SK-N-SH (cell line): ENCODE results near the gene ENPP7. TPM values are rescaled to one million over a fixed set of nuclear protein-coding genes. Genes with fewer than 3 reads are reported as not detected.

Source experiments
- CTCF ChIA-PET: fragments of 300-600, 350-600 bp; formaldehyde crosslinking; extraction: SDS; loops from one replicate; lab custom pipeline; 2021; lab: Yijun Ruan, JAX
- POLR2A ChIA-PET: fragments of 350-600 bp; sonication (Branson Sonifier 250); formaldehyde crosslinking; extraction: SDS; loops from one replicate; lab custom pipeline; 2020; ENCODE audit warnings: antibody characterized with exemption, inconsistent platforms; lab: Yijun Ruan, JAX
- DNase-seq: peaks from one replicate; pipeline ENCODE4 v3.0.0; 2012
- H2AFZ ChIP-seq: fragments of 200-600 bp; sonication (generic); 2 replicates; pipeline ENCODE4 v1.8.1; 2016; ENCODE audit warnings: antibody characterized with exemption, mild to moderate bottlenecking, low read depth
- H3F3A ChIP-seq: fragments of 200-600 bp; sonication (generic); replicated peaks from 2 replicates; pipeline ENCODE3; 2016; ENCODE audit warnings: antibody characterized with exemption, mild to moderate bottlenecking; ENCODE audit not compliant: insufficient read depth
- H3K27ac ChIP-seq, 2 experiments: fragments of 200-500 bp in 1 of 2; fragments of 200-600 bp in 1 of 2; sonication (Bioruptor generic) in 1 of 2; sonication (generic), shearing (Covaris generic) in 1 of 2; 2 replicates each; pipeline versions ENCODE4 v1.5.1 to v1.6.1; 2014 to 2016; ENCODE audit warnings: low read depth in 2 of 2, inconsistent platforms in 1 of 2, low read length in 1 of 2, mild to moderate bottlenecking in 1 of 2, mixed read lengths in 1 of 2
- H3K27me3 ChIP-seq: fragments of 200-600 bp; sonication (generic), shearing (Covaris generic); 2 replicates; pipeline ENCODE4 v1.6.1; 2016; ENCODE audit warnings: mixed run types; ENCODE audit not compliant: insufficient read depth
- H3K36me3 ChIP-seq, 2 experiments: fragments of 200-500 bp in 1 of 2; fragments of 200-600 bp in 1 of 2; sonication (Bioruptor generic) in 1 of 2; sonication (generic) in 1 of 2; replicated peaks in 1 of 2; 2 replicates each; pipeline versions ENCODE3 to v1.5.1; 2014 to 2016; ENCODE audit warnings: low read length in 1 of 2, mild to moderate bottlenecking in 1 of 2; ENCODE audit not compliant: insufficient read depth in 2 of 2, control insufficient read depth in 1 of 2
- H3K4me1 ChIP-seq, 2 experiments: fragments of 200-500 bp in 1 of 2; fragments of 200-600 bp in 1 of 2; sonication (Bioruptor generic) in 1 of 2; sonication (generic), shearing (Covaris generic) in 1 of 2; 2 replicates each; pipeline versions ENCODE4 v1.5.1 to v1.6.1; 2014 to 2016; ENCODE audit warnings: low read depth in 1 of 2, low read length in 1 of 2, mixed run types in 1 of 2; ENCODE audit not compliant: insufficient read depth in 2 of 2, control insufficient read depth in 1 of 2
- H3K4me2 ChIP-seq: fragments of 200-600 bp; sonication (generic), shearing (Covaris generic); 2 replicates; pipeline ENCODE4 v1.6.1; 2017; ENCODE audit warnings: mixed run types
- H3K4me3 ChIP-seq, 2 experiments: fragments of 200-500 bp in 1 of 2; fragments of 200-600 bp in 1 of 2; sonication (Bioruptor generic) in 1 of 2; sonication (generic), shearing (Covaris generic) in 1 of 2; 2 replicates each; pipeline versions ENCODE4 v1.5.1 to v1.8.1; 2014 to 2016; ENCODE audit warnings: low read depth in 2 of 2, inconsistent platforms in 1 of 2, low read length in 1 of 2, mild to moderate bottlenecking in 1 of 2, mixed read lengths in 1 of 2, moderate library complexity in 1 of 2
- H3K79me2 ChIP-seq: fragments of 200-600 bp; sonication (generic); 2 replicates; pipeline ENCODE4 v1.8.1; 2017; ENCODE audit warnings: mild to moderate bottlenecking; ENCODE audit not compliant: insufficient read depth
- H3K9ac ChIP-seq: fragments of 200-600 bp; sonication (generic); 2 replicates; pipeline ENCODE4 v1.6.1; 2017; ENCODE audit warnings: mixed run types
- H3K9me2 ChIP-seq: fragments of 200-600 bp; sonication (generic); 2 replicates; pipeline ENCODE4 v1.6.1; 2017; ENCODE audit warnings: mixed run types
- H3K9me3 ChIP-seq: fragments of 200-600 bp; sonication (generic); 2 replicates; pipeline ENCODE4 v1.6.1; 2017; ENCODE audit warnings: mixed run types, mild to moderate bottlenecking, moderate library complexity
- H4K20me1 ChIP-seq: fragments of 200-600 bp; sonication (generic); 2 replicates; pipeline ENCODE4 v1.6.1; 2017; ENCODE audit warnings: mild to moderate bottlenecking, mixed run types; ENCODE audit not compliant: insufficient read depth
- CTCF ChIP-seq: fragments of 200-600 bp; sonication (generic); IDR thresholded peaks from 2 replicates; pipeline ENCODE4 v1.6.1; 2017; ENCODE audit warnings: antibody characterized with exemption, mild to moderate bottlenecking, moderate library complexity
- ELF1 ChIP-seq: IDR thresholded peaks from 2 replicates; pipeline ENCODE4 v1.4.0; 2012
- EZH2phosphoT487 ChIP-seq: fragments of 200-600 bp; sonication (generic); IDR thresholded peaks from 2 replicates; pipeline ENCODE4 v1.6.1; 2017; ENCODE audit warnings: low read depth, mixed run types, mild to moderate bottlenecking, antibody characterized with exemption, moderate library complexity, borderline replicate concordance
- FOSL2 ChIP-seq: IDR thresholded peaks from 2 replicates; pipeline ENCODE4 v1.4.0; 2012; ENCODE audit warnings: low read depth, mild to moderate bottlenecking, moderate library complexity, borderline replicate concordance
- FOXJ3 ChIP-seq: sonication (generic); formaldehyde crosslinking; IDR thresholded peaks from 2 replicates; pipeline ENCODE4 v1.5.1; 2020; ENCODE audit warnings: mild to moderate bottlenecking, missing genetic modification reagents
- MEF2A ChIP-seq: IDR thresholded peaks from 2 replicates; pipeline ENCODE4 v1.4.0; 2012; ENCODE audit warnings: low read depth, borderline replicate concordance
- MXI1 ChIP-seq: IDR thresholded peaks from 2 replicates; pipeline ENCODE4 v1.6.1; 2012; ENCODE audit warnings: mild to moderate bottlenecking, low read depth, low read length, improper control_type of control experiment
- NFIC ChIP-seq: IDR thresholded peaks from 2 replicates; pipeline ENCODE4 v1.4.0; 2012; ENCODE audit warnings: borderline replicate concordance
- NRF1 ChIP-seq: IDR thresholded peaks from 2 replicates; pipeline ENCODE4 v1.6.1; 2012; ENCODE audit warnings: low read depth, mild to moderate bottlenecking, low read length
- POLR2AphosphoS5 ChIP-seq: IDR thresholded peaks from 2 replicates; pipeline ENCODE4 v1.6.1; 2012; ENCODE audit warnings: low read depth, low read length
- RCOR1 ChIP-seq: fragments of 150-350 bp; IDR thresholded peaks from 2 replicates; pipeline ENCODE4 v1.6.1; 2017; ENCODE audit warnings: antibody characterized with exemption, low read length
- RXRA ChIP-seq: IDR thresholded peaks from 2 replicates; pipeline ENCODE4 v1.4.0; 2012; ENCODE audit warnings: low read depth, mild to moderate bottlenecking, borderline replicate concordance
- SIN3A ChIP-seq: IDR thresholded peaks from 2 replicates; pipeline ENCODE4 v1.6.1; 2012; ENCODE audit warnings: low read depth, mild to moderate bottlenecking, low read length, moderate library complexity, borderline replicate concordance
- TEAD4 ChIP-seq: IDR thresholded peaks from 2 replicates; pipeline ENCODE4 v1.4.0; 2012; ENCODE audit warnings: mild to moderate bottlenecking, borderline replicate concordance; ENCODE audit not compliant: insufficient read depth
- USF1 ChIP-seq: IDR thresholded peaks from 2 replicates; pipeline ENCODE4 v1.4.0; 2012; ENCODE audit warnings: low read depth, borderline replicate concordance
- YY1 ChIP-seq: IDR thresholded peaks from 2 replicates; pipeline ENCODE4 v1.4.0; 2012; ENCODE audit warnings: low read depth, mild to moderate bottlenecking
- WGBS: methylation state at CpG from one replicate; pipeline ENCODE4 v1.1.6; 2017; ENCODE audit warnings: low lambda C conversion rate; 5-methylcytosine and 5-hydroxymethylcytosine counted together
- polyA plus RNA-seq, 3 experiments: library from polyadenylated mRNA; depleted of rRNA; stranded (reverse); fragments of >200 nt; gene quantifications; 2 replicates each; pipeline ENCODE4 v1.2.3, GENCODE V29; 2012

The ENPP7 gene
- polyA plus RNA-seq, 1 of the 3 experiments (the other 2 are of a cell fraction) = not detected

- TF ChIP-seq CTCF = peak; percentile 75
These were observed 46.6 kb downstream of the ENPP7 start (continued) for GRCh38 chr17:79777120-79777893.

GRCh38 chr17:79777894-79778503 is 47.3 kb downstream of the ENPP7 start, which contains the start of gene CBX2:
TSS of gene CBX2 (plus strand) at chr17:79778148. CDS start at chr17:79778236, 88 bp downstream.
- no peaks in the 10 kb centered on the region for H3K9me3 ChIP-seq
- peaks cover 36% of the 10 kb centered on the region for H3K79me2 ChIP-seq
- WGBS = 0% methylated on average over 1 of the region's 96 CpGs
- H3K4me3 ChIP-seq = peak within 1 kb of the TSS; percentile 84 to 93
- peak within 1 kb of the TSS; percentile 94 for H3K4me2 ChIP-seq
- H3K9me2 ChIP-seq = no peaks in the 10 kb centered on the region
- H3K4me1 ChIP-seq = peaks cover 0 to 20% of the 10 kb centered on the region in 2 experiments; a peak in 3 of 4 replicates
- peak within 1 kb of the TSS; percentile 88 for H2AFZ ChIP-seq
- DNase-seq = peak; percentile 100
- ChIA-PET CTCF (interaction anchor here (0.7 to 6.6 kb wide), 18 partner anchors 9 to 230 kb away, joined by 3 to 82 read pairs (median 4); partner anchors contain the start of genes CBX4 and CBX8), POLR2A (interaction anchor here (1.1 to 2.1 kb wide), 6 partner anchors 9 to 62 kb away, joined by 4 to 10 read pairs (median 8); partner anchors contain the start of genes CBX4 and CBX8)
- H3K27ac ChIP-seq = peak within 1 kb of the TSS; percentile 7 to 83; a peak in 2 of 4 replicates
- H4K20me1 ChIP-seq = peaks cover 18% of the 10 kb centered on the region; the same call in 1 of the 2 replicates
- peaks cover 23% of the 10 kb centered on the region for H3K27me3 ChIP-seq
- peaks cover 11% of the 10 kb centered on the region for H3F3A ChIP-seq
- H3K9ac ChIP-seq = peak within 1 kb of the TSS; percentile 79
- TF ChIP-seq FOXJ3 (no peak), MEF2A (no peak), MXI1 (peak; percentile 63), RXRA (no peak), TEAD4 (no peak), CTCF (peak; percentile 27; the same call in 1 of the 2 replicates), POLR2AphosphoS5 (no peak), NFIC (no peak), EZH2phosphoT487 (no peak), USF1 (no peak), YY1 (0 out of 2 replicates have a peak, but pooled peaks have one; percentile 2), NRF1 (peak; percentile 73), SIN3A (peak; percentile 31; the same call in 1 of the 2 replicates), RCOR1 (no peak), ELF1 (no peak), FOSL2 (no peak)
- H3K36me3 ChIP-seq = peaks cover 8 to 34% of the 10 kb centered on the region in 2 experiments
